Heart left ventricle (tissue), 13 donors: ENCODE results near the gene TJP1.

Experiments used
- POLR2A ChIP-seq, 2 donors: fragments of 450-650 bp; IDR thresholded peaks; one replicate each; pipeline ENCODE4 v1.6.1; 2017; ENCODE audit warnings: antibody characterized with exemption in 2 of 2, mild to moderate bottlenecking in 2 of 2, moderate library complexity in 2 of 2
- TF ChIP-seq, protein P1 (sequence below), 12 donors: fragments of 200-600 bp; sonication (generic) in 4 of 12; IDR thresholded peaks; one replicate each; pipeline versions ENCODE4 v1.5.0 to v1.8.0; 2018 to 2022; ENCODE audit warnings: antibody characterized with exemption in 12 of 12, mild to moderate bottlenecking in 5 of 12
- donor health status: ischemic (EF 13 %, LVEDD 7.1; RV severe dilation, severe dysfunction).
- donor health status: DM: no; HTN: yes; CAD: no.
- donor health status: DM: no; HTN: no; CAD: no.
- donor health status: ischemic (EF 25% LVEDD 6.9; RV normal size, moderate dysfunction).
- donor health status: ischemic (EF 25% LVEDD 5.7; RV mildly dilated, moderate dysfunction).
- donor health status: ischemic (EF 35%, LVEDD 5.7; RV mildly dilated, moderate dysfunction).
- donor health status: nonischemic (EF 11% LVEDD 7.7; RV severe dilation, severe dysfunction).
- donor health status: DM: yes; HTN: yes; CAD: no.
- donor health status: PGD.
- donor health status: ischemic (EF 29% LVEDD 5.4; RV normal size, mild dysfunction).
- donor health status: nonischemic (EF 23%, LVEDD 6.1; RV moderate dilation, normal function).

DNA sequence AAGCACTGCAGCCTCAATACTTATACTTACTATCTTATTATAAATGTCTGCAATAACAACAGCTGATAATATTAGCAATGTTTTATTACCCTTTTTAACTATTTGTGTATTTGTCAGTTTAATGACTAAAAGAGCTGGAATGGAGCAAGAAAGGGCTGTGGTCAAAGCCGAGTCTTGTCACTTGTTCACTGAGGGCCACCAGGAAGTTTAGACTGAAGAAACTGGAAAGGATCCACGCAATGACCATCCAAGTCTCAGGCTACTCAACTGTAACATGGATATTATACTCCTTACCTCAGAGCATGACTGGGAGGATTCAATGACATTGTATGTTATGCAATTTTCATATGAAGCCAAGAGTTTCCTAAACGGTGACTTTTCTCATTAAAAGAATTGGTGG, 90.4 kb downstream of the TJP1 start:
- TF ChIP-seq, protein P1, sequence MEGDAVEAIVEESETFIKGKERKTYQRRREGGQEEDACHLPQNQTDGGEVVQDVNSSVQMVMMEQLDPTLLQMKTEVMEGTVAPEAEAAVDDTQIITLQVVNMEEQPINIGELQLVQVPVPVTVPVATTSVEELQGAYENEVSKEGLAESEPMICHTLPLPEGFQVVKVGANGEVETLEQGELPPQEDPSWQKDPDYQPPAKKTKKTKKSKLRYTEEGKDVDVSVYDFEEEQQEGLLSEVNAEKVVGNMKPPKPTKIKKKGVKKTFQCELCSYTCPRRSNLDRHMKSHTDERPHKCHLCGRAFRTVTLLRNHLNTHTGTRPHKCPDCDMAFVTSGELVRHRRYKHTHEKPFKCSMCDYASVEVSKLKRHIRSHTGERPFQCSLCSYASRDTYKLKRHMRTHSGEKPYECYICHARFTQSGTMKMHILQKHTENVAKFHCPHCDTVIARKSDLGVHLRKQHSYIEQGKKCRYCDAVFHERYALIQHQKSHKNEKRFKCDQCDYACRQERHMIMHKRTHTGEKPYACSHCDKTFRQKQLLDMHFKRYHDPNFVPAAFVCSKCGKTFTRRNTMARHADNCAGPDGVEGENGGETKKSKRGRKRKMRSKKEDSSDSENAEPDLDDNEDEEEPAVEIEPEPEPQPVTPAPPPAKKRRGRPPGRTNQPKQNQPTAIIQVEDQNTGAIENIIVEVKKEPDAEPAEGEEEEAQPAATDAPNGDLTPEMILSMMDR (IDR thresholded peaks at IDR 0.05): no peak
- TF ChIP-seq POLR2A (IDR thresholded peaks at IDR 0.05): no peak
